B cell (primary cell): ENCODE results near the gene HOXD3. TPM values are rescaled to one million over a fixed set of nuclear protein-coding genes. Genes with fewer than 3 reads are reported as not detected.

Experiments
- ATAC-seq: fragments of 200-7000 bp; cut with Tn5 transposase; one replicate; pipeline ENCODE4 v1.10.0; 2021; ENCODE audit warnings: low read depth, mild to moderate bottlenecking, moderate number of reproducible peaks, moderate library complexity
- CTCF ChIA-PET: fragments of 350-600 bp; sonication (Branson Sonifier 250); formaldehyde crosslinking; loops from one replicate; lab custom pipeline; 2021; ENCODE audit warnings: antibody characterized with exemption, inconsistent platforms; lab: Charles Lee
- POLR2A ChIA-PET: fragments of 350-600 bp; sonication (Branson Sonifier 250); formaldehyde crosslinking; loops from one replicate; lab custom pipeline; 2021; ENCODE audit warnings: antibody characterized with exemption; lab: Charles Lee
- DNase-seq: peaks from one replicate; pipeline ENCODE4 v3.0.0; 2013
- H2AFZ ChIP-seq: 2 replicates; pipeline ENCODE4 v1.6.1; 2012; ENCODE audit warnings: mild to moderate bottlenecking, low read depth, low read length; ENCODE audit not compliant: insufficient read depth, poor library complexity, severe bottlenecking
- H3K27ac ChIP-seq, 2 donors: 1 replicate in 1 of 2; 2 replicates in 1 of 2; pipeline ENCODE4 v1.5.1; 2012 to 2013; ENCODE audit warnings: low read length in 2 of 2, mild to moderate bottlenecking in 2 of 2, moderate library complexity in 1 of 2
- H3K27me3 ChIP-seq, 4 experiments: fragments of 200-600 bp in 1 of 4; sonication (generic) in 1 of 4; replicated peaks in 1 of 4; 1 replicate in 2 of 4; 2 replicates in 2 of 4; pipeline versions ENCODE4 v1.6.1 to v1.7.0; 2013 to 2016; ENCODE audit warnings: low read length in 3 of 4, mild to moderate bottlenecking in 2 of 4, mixed read lengths in 1 of 4, moderate library complexity in 1 of 4; ENCODE audit not compliant: insufficient read depth in 4 of 4, control insufficient read depth in 3 of 4; ENCODE audit errors: control extremely low read depth in 1 of 4
- H3K36me3 ChIP-seq, 2 experiments: replicated peaks in 1 of 2; 1 replicate in 1 of 2; 2 replicates in 1 of 2; pipeline versions ENCODE4 v1.6.1 to v1.7.1; 2013; ENCODE audit warnings: low read length in 1 of 2; ENCODE audit not compliant: insufficient read depth in 2 of 2, control insufficient read depth in 1 of 2; ENCODE audit errors: control extremely low read depth in 1 of 2, extremely low read depth in 1 of 2
- H3K4me1 ChIP-seq, 2 donors: fragments of 200-600 bp in 1 of 2; sonication (generic) in 1 of 2; 1 replicate in 1 of 2; 2 replicates in 1 of 2; pipeline versions ENCODE4 v1.5.1 to v1.6.1; 2013 to 2017; ENCODE audit warnings: low read length in 2 of 2; ENCODE audit not compliant: control insufficient read depth in 2 of 2, insufficient read depth in 2 of 2
- H3K4me2 ChIP-seq: replicated peaks from 2 replicates; pipeline ENCODE3; 2012; ENCODE audit warnings: mild to moderate bottlenecking, low read depth, low read length; ENCODE audit not compliant: poor library complexity, severe bottlenecking
- H3K4me3 ChIP-seq, 5 experiments: fragments of 200-600 bp in 1 of 5; sonication (generic) in 1 of 5; 1 replicate in 3 of 5; 2 replicates in 2 of 5; pipeline versions ENCODE4 v1.5.1 to v1.7.0; 2011 to 2016; ENCODE audit warnings: low read length in 4 of 5, mild to moderate bottlenecking in 4 of 5, low read depth in 2 of 5, control low read depth in 1 of 5, moderate library complexity in 1 of 5; ENCODE audit not compliant: insufficient read depth in 1 of 5; ENCODE audit errors: control extremely low read depth in 1 of 5, extremely low read depth in 1 of 5
- H3K79me2 ChIP-seq: fragments of 200-600 bp; sonication (generic); one replicate; pipeline ENCODE4 v1.6.0; 2016; ENCODE audit warnings: low read length; ENCODE audit not compliant: control insufficient read depth, insufficient read depth
- H3K9ac ChIP-seq: fragments of 200-600 bp; sonication (generic); 2 replicates; pipeline ENCODE4 v1.6.1; 2017; ENCODE audit warnings: mild to moderate bottlenecking, low read length, moderate library complexity
- H3K9me3 ChIP-seq, 3 donors: one replicate each; pipeline versions ENCODE4 v1.6.1 to v1.7.1; 2013; ENCODE audit warnings: low read length in 2 of 3; ENCODE audit not compliant: control insufficient read depth in 2 of 3, insufficient read depth in 1 of 3; ENCODE audit errors: control extremely low read depth in 1 of 3
- H4K20me1 ChIP-seq: 2 replicates; pipeline ENCODE4 v1.6.0; 2012; ENCODE audit warnings: mild to moderate bottlenecking, low read length; ENCODE audit not compliant: insufficient read depth, control insufficient read depth, poor library complexity, severe bottlenecking
- H3K27ac Mint-ChIP-seq: one replicate; pipeline ENCODE4 v1.8.0; 2021; ENCODE audit warnings: mixed read lengths
- H3K27me3 Mint-ChIP-seq: one replicate; pipeline ENCODE4 v1.8.0; 2021; ENCODE audit warnings: mixed read lengths
- H3K4me1 Mint-ChIP-seq: one replicate; pipeline ENCODE4 v1.8.0; 2021; ENCODE audit warnings: mixed read lengths
- H3K4me3 Mint-ChIP-seq: one replicate; pipeline ENCODE4 v1.8.0; 2021; ENCODE audit warnings: mixed read lengths
- H3K9me3 Mint-ChIP-seq: one replicate; pipeline ENCODE4 v1.8.0; 2022; ENCODE audit warnings: mixed read lengths; ENCODE audit not compliant: insufficient read depth
- CTCF ChIP-seq: fragments of 200-600 bp; IDR thresholded peaks from one replicate; pipeline ENCODE4 v1.8.0; 2022; ENCODE audit warnings: antibody characterized with exemption, mild to moderate bottlenecking
- EZH2 ChIP-seq: IDR thresholded peaks from 2 replicates; pipeline ENCODE4 v1.6.1; 2012; ENCODE audit warnings: borderline replicate concordance, low read depth, mild to moderate bottlenecking, moderate library complexity, low read length; ENCODE audit not compliant: insufficient read depth, poor library complexity, severe bottlenecking
- WGBS: methylation state at CpG from one replicate; pipeline ENCODE4 v1.1.5; 2013; ENCODE audit warnings: missing lambda C conversion rate; ENCODE audit not compliant: insufficient coverage; 5-methylcytosine and 5-hydroxymethylcytosine counted together
- intact Hi-C: fragments of 100-400 bp; cut with micrococcal nuclease; formaldehyde crosslinking; loops from one replicate; pipeline ENCODE4 v1.10.0; 2022
- polyA plus RNA-seq: library from polyadenylated mRNA; depleted of rRNA; stranded (reverse); fragments of >200 nt; gene quantifications from 2 replicates; pipeline ENCODE4 v1.2.3, GENCODE V29; 2012
- total RNA-seq, 2 donors: library from RNA; stranded (reverse); fragments of 120-200 nt in 1 of 2; gene quantifications; 1 replicate in 1 of 2; 2 replicates in 1 of 2; pipeline versions ENCODE4 v1.2.3 to v1.2.4, GENCODE V29; 2013 to 2022

Gene HOXD3
- total and polyA plus RNA-seq, 2 donors (not counting 1 experiment from before 2014, with no cell fraction given), result not detected

DNA sequence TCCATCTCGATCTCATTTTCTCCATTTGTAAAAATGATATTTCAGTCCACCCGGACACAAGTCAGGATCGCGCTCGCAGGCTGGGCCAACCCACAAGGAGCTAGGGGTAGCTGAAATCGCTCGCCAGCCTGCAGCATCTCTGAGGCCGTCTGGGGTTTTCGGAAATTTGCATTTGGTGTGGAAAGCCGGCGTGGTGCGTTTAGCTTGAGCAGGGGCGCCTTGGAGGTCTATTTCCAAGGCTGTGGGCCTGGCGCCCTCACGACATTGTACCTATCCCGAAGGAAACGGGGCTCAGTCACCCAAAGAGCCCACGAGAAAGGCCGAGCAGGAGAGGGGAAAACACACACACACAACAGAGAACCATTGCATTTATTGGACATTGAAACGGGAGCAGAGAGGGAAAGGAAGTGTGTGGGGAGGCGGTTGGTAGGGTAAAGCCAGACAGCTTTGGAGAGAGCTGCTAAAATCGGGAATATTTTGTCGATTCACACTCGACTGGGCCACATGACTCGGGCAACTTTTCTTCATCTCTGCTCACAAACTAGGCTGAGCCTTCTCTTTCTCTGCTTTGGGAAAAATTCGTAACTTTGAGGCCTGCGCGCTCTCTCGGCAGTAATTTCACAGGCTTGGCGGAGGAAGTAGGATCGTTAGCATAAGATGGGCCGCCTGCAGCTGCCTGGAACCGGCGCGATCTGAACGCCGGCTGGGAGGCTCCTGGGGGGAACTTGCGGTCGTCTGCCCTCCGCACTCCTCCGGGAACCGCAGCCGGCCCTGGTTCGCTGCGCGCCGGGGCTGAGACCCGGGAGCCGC, 28.7 kb upstream of the HOXD3 start:
- no peak overlapping the region for H3K27ac ChIP-seq
- Mint-ChIP-seq H3K27ac (peak overlapping the region; percentile 15), H3K27me3 (peaks cover 76% of the 10 kb centered on the region), H3K9me3 (no peaks in the 10 kb centered on the region), H3K4me1 (peaks cover 28% of the 10 kb centered on the region), H3K4me3 (peak overlapping the region; percentile 41)
- H3K4me3 ChIP-seq, result no peak overlapping the region
- peaks cover 26 to 44% of the 10 kb centered on the region in 2 donors for H3K4me1 ChIP-seq
- ATAC-seq (no peak), DNase-seq (no peak)
- peaks cover 0 to 85% (median 73%) of the 10 kb centered on the region in 4 experiments for H3K27me3 ChIP-seq
- intact Hi-C loops, result loop anchor here (5.0 kb wide), 1 partner anchor 1034 kb away; no protein-coding TSS in a partner anchor
- 11% methylated on average over 38 of the region's 49 CpGs for WGBS
- POLR2A ChIA-PET, result no interaction called here
- H3K4me2 ChIP-seq, result no peak overlapping the region
- no peak overlapping the region for H3K9ac ChIP-seq
- H3K9me3 ChIP-seq, result peaks cover 0 to 27% (median 0%) of the 10 kb centered on the region in 3 donors
- no peak for TF ChIP-seq CTCF
- peak; percentile 55 for TF ChIP-seq EZH2
- CTCF ChIA-PET, result interaction anchor here (0.6 to 4.6 kb wide), 20 partner anchors 10 to 1341 kb away, joined by 3 to 110 read pairs (median 6); no protein-coding TSS in a partner anchor
- no peaks in the 10 kb centered on the region for H3K79me2 ChIP-seq
- H3K36me3 ChIP-seq, result no peaks in the 10 kb centered on the region
- H4K20me1 ChIP-seq, result no peaks in the 10 kb centered on the region
- no peak overlapping the region for H2AFZ ChIP-seq
